Loucy (cell line): Measurements from ENCODE around the gene SNRNP200.

Experiments used
- H2AFZ ChIP-seq: fragments of 200-600 bp; sonication (generic); 2 replicates; pipeline ENCODE4 v1.6.0; 2016; ENCODE audit warnings: antibody characterized with exemption, mild to moderate bottlenecking, low read length, moderate library complexity
- H3F3A ChIP-seq: fragments of 200-600 bp; 2 replicates; pipeline ENCODE4 v1.6.0; 2016; ENCODE audit warnings: antibody characterized with exemption, low read depth, mild to moderate bottlenecking
- H3K27me3 ChIP-seq: fragments of 200-600 bp; sonication (generic); 2 replicates; pipeline ENCODE4 v1.6.1; 2014; ENCODE audit warnings: low read length, mild to moderate bottlenecking; ENCODE audit not compliant: insufficient read depth, poor library complexity, severe bottlenecking
- H3K36me3 ChIP-seq: fragments of 200-600 bp; sonication (generic); 2 replicates; pipeline ENCODE4 v1.6.1; 2016; ENCODE audit warnings: low read length; ENCODE audit not compliant: insufficient read depth
- H3K4me1 ChIP-seq: fragments of 200-600 bp; sonication (generic); 2 replicates; pipeline ENCODE4 v1.5.1; 2014; ENCODE audit warnings: low read length, mild to moderate bottlenecking; ENCODE audit not compliant: insufficient read depth, poor library complexity, severe bottlenecking
- H3K4me2 ChIP-seq: fragments of 200-600 bp; sonication (generic); 2 replicates; pipeline ENCODE4 v1.6.0; 2014; ENCODE audit warnings: antibody characterized with exemption, low read length, low read depth, mild to moderate bottlenecking; ENCODE audit not compliant: poor library complexity, severe bottlenecking
- H3K4me3 ChIP-seq: fragments of 200-600 bp; sonication (generic); 2 replicates; pipeline ENCODE4 v1.5.1; 2014; ENCODE audit warnings: low read length, mild to moderate bottlenecking, mixed read lengths; ENCODE audit not compliant: poor library complexity, severe bottlenecking
- H3K79me2 ChIP-seq: fragments of 200-600 bp; sonication (generic); 2 replicates; pipeline ENCODE4 v1.6.1; 2014; ENCODE audit warnings: low read length; ENCODE audit not compliant: insufficient read depth
- H3K9ac ChIP-seq: fragments of 200-600 bp; sonication (generic); 2 replicates; pipeline ENCODE4 v1.6.0; 2014; ENCODE audit warnings: mild to moderate bottlenecking, low read depth, low read length, moderate library complexity; ENCODE audit not compliant: poor library complexity, severe bottlenecking
- H3K9me2 ChIP-seq: fragments of 200-600 bp; sonication (generic); replicated peaks from 2 replicates; pipeline ENCODE4 v1.6.1; 2016; ENCODE audit warnings: low read depth, low read length, mixed read lengths
- H3K9me3 ChIP-seq: fragments of 200-600 bp; sonication (generic); 2 replicates; pipeline ENCODE4 v1.6.1; 2014; ENCODE audit warnings: mild to moderate bottlenecking, antibody characterized with exemption, low read length, low read depth; ENCODE audit not compliant: insufficient read depth
- H4K20me1 ChIP-seq: fragments of 200-600 bp; sonication (generic); 2 replicates; pipeline ENCODE4 v1.6.0; 2014; ENCODE audit warnings: antibody characterized with exemption, low read length, mild to moderate bottlenecking; ENCODE audit not compliant: insufficient read depth, poor library complexity, severe bottlenecking
- EZH2phosphoT487 ChIP-seq: fragments of 200-600 bp; IDR thresholded peaks from 2 replicates; pipeline ENCODE4 v1.6.1; 2018; ENCODE audit warnings: antibody characterized with exemption, mild to moderate bottlenecking, moderate library complexity, borderline replicate concordance
- TF ChIP-seq, protein P1 (sequence below): fragments of 200-600 bp; sonication (generic); conservative IDR thresholded peaks from 2 replicates; pipeline ENCODE4 v1.5.1; 2014; ENCODE audit warnings: mild to moderate bottlenecking, antibody characterized with exemption, low read length

SNRNP200 gene

DNA sequence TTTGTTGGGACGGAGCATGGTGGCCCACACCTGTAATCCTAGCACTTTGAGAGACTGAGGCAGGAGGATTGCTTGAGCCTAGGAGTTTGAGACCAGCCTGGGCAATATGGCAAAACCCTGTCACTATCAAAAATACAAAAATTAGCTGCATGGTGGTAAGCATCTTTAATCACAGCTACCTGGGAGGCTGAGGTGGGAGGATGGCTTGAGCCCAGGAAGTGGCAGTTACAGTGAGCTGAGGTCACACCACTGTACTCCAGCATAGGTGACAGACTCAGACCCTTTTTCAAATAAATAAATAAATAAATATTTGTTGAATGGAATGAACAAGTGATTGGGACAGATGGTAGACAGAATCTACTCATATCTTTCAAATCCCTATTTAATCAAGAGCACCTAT is 14.1 kb upstream of the SNRNP200 start:
- Histone ChIP-seq H4K20me1 (no peaks in the 10 kb centered on the region), H3K9me2 (no peaks in the 10 kb centered on the region), H3K79me2 (peaks cover 14% of the 10 kb centered on the region), H3K27me3 (no peaks in the 10 kb centered on the region), H3K4me3 (peak overlapping the region; percentile 78), H3F3A (no peaks in the 10 kb centered on the region), H3K4me1 (peaks cover 44% of the 10 kb centered on the region), H3K9me3 (no peaks in the 10 kb centered on the region), H3K9ac (peak overlapping the region; percentile 84), H2AFZ (no peak overlapping the region), H3K4me2 (peak overlapping the region; percentile 94), H3K36me3 (no peaks in the 10 kb centered on the region)
- TF ChIP-seq EZH2phosphoT487: no peak
- TF ChIP-seq, protein P1, sequence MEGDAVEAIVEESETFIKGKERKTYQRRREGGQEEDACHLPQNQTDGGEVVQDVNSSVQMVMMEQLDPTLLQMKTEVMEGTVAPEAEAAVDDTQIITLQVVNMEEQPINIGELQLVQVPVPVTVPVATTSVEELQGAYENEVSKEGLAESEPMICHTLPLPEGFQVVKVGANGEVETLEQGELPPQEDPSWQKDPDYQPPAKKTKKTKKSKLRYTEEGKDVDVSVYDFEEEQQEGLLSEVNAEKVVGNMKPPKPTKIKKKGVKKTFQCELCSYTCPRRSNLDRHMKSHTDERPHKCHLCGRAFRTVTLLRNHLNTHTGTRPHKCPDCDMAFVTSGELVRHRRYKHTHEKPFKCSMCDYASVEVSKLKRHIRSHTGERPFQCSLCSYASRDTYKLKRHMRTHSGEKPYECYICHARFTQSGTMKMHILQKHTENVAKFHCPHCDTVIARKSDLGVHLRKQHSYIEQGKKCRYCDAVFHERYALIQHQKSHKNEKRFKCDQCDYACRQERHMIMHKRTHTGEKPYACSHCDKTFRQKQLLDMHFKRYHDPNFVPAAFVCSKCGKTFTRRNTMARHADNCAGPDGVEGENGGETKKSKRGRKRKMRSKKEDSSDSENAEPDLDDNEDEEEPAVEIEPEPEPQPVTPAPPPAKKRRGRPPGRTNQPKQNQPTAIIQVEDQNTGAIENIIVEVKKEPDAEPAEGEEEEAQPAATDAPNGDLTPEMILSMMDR: no peak

DNA sequence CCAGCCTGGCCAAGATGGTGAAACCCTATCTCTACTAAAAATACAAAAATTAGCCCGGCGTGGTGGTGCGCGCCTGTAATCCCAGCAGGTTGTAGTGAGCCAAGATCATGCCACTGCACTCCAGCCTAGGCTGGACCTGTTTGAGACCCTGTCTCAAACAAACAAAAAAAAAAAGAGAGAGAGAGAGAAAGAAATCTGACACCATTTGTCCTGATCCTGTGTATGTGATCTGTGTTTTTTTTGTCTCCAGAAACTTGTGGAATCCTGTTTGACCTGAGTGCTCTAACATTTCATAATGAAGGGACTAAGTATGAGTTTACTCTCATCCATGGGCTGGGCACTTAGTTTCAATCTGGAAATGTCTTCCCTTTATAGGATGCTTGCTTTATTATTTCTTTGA is 13.4 kb upstream of the SNRNP200 start:
- H3K27me3 ChIP-seq: no peaks in the 10 kb centered on the region
- H3K9ac ChIP-seq: peak overlapping the region; percentile 84

DNA sequence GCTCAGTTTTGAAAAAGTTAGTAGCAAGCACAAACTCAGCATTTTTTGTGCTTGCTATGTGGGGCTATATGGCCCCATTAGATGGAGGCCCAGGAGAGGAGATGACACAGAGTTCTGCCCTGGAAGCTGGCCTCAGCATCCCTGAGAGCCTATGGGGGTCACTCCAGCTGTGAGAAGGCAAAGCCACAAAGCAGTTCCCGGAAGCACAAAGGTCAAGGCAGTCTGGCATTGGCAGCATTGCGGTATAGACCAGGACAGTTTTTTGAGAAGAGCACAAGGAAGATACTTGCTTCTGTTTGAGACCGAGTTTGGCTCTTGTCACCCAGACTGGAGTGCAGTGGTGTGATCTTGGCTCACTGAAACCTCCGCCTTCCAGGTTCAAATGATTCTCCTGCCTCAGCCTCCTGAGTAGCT is 12.2 kb upstream of the SNRNP200 start:
- Histone ChIP-seq H3K9ac (no peak overlapping the region), H3K79me2 (peaks cover 14% of the 10 kb centered on the region), H3K9me2 (no peaks in the 10 kb centered on the region), H3F3A (no peaks in the 10 kb centered on the region), H3K27me3 (no peaks in the 10 kb centered on the region), H3K4me2 (no peak overlapping the region), H2AFZ (no peak overlapping the region), H3K9me3 (no peaks in the 10 kb centered on the region), H3K4me3 (no peak overlapping the region), H3K36me3 (no peaks in the 10 kb centered on the region), H3K4me1 (peaks cover 44% of the 10 kb centered on the region), H4K20me1 (no peaks in the 10 kb centered on the region)
- TF ChIP-seq, protein P1: no peak

More for the DNA sequence above, 13.4 kb upstream of the SNRNP200 start:
- H3K9me3 ChIP-seq: no peaks in the 10 kb centered on the region
- H3K9me2 ChIP-seq: no peaks in the 10 kb centered on the region
- H4K20me1 ChIP-seq: no peaks in the 10 kb centered on the region
- no peaks in the 10 kb centered on the region for H3F3A ChIP-seq
- no peaks in the 10 kb centered on the region for H3K36me3 ChIP-seq
- H3K4me2 ChIP-seq: peak overlapping the region; percentile 94
- no peak for TF ChIP-seq EZH2phosphoT487
- TF ChIP-seq, protein P1: no peak
- H2AFZ ChIP-seq: no peak overlapping the region
- peaks cover 14% of the 10 kb centered on the region for H3K79me2 ChIP-seq
- H3K4me3 ChIP-seq: peak overlapping the region; percentile 78
- peaks cover 44% of the 10 kb centered on the region for H3K4me1 ChIP-seq
